Cardiac muscle cell (in vitro differentiated cells and primary cell): Measurements from ENCODE around the gene ANAPC2. TPM values are rescaled to one million over a fixed set of nuclear protein-coding genes. Genes with fewer than 3 reads are reported as not detected.

Source experiments
- DNase-seq, 2 donors: peaks; one replicate each; pipeline versions ENCODE4 v3.0.0 to v3.0.0-alpha.2; 2010 to 2017; ENCODE audit warnings: low read depth in 1 of 2, low spot score in 1 of 2
- H3K27ac ChIP-seq: fragments of 200-600 bp; sonication (generic); 2 replicates; pipeline ENCODE4 v1.5.1; 2016
- H3K27me3 ChIP-seq: fragments of 200-600 bp; sonication (generic); 2 replicates; pipeline ENCODE4 v1.6.0; 2016; ENCODE audit warnings: control low read depth
- H3K36me3 ChIP-seq: fragments of 200-600 bp; sonication (generic); 2 replicates; pipeline ENCODE4 v1.5.1; 2016; ENCODE audit warnings: control low read depth
- H3K4me1 ChIP-seq: fragments of 200-600 bp; sonication (generic); 2 replicates; pipeline ENCODE4 v1.8.1; 2017; ENCODE audit warnings: low read depth, mild to moderate bottlenecking, mixed run types
- H3K4me3 ChIP-seq: fragments of 200-600 bp; sonication (generic); 2 replicates; pipeline ENCODE4 v1.5.1; 2016; ENCODE audit warnings: mild to moderate bottlenecking
- H3K9me3 ChIP-seq: fragments of 200-600 bp; sonication (generic); 2 replicates; pipeline ENCODE4 v1.5.1; 2017; ENCODE audit warnings: low read depth, mild to moderate bottlenecking, control low read depth
- polyA plus RNA-seq: library from polyadenylated mRNA; unstranded; fragments of >200 nt; fragmentation: Nextera tagmentation; extraction: Ambion mirVana; gene quantifications from 2 replicates; pipeline ENCODE4 v1.2.1, GENCODE V29; 2016
- total RNA-seq: library from RNA; depleted of rRNA; stranded (reverse); fragments of >200 nt; gene quantifications from 2 replicates; pipeline ENCODE4 v1.2.3, GENCODE V29; 2016
- TF ChIP-seq, protein P1 (sequence below): IDR thresholded peaks from 2 replicates; pipeline ENCODE4 v1.5.1; 2012; ENCODE audit warnings: low read depth, mild to moderate bottlenecking, low read length

Gene ANAPC2
- total and polyA plus RNA-seq, 2 experiments from 2014 or later = 15.5 to 42.8 TPM

DNA sequence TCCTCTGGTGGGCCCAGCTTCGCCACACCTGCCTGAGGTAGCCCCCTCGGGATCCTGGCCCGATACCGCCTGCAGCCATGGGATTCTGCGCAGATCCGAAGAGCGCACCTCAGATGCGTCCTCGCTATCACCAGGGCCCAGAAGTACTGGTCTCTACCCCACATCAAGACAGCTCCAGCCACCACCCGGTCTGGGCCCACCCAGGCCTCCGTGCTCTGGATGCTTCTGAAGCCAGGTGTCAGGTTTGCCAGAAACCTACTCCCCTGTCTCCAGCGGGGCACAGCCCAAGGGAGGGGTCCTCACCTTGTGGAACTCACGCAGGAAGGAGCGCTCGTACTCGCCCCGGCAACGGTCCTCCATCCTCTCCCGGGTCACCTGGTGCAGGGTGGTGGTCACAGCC, 2.4 kb downstream of the ANAPC2 start:
- peaks cover 16% of the 10 kb centered on the region for H3K36me3 ChIP-seq
- no peak overlapping the region for H3K27ac ChIP-seq
- no peaks in the 10 kb centered on the region for H3K9me3 ChIP-seq
- TF ChIP-seq, protein P1, sequence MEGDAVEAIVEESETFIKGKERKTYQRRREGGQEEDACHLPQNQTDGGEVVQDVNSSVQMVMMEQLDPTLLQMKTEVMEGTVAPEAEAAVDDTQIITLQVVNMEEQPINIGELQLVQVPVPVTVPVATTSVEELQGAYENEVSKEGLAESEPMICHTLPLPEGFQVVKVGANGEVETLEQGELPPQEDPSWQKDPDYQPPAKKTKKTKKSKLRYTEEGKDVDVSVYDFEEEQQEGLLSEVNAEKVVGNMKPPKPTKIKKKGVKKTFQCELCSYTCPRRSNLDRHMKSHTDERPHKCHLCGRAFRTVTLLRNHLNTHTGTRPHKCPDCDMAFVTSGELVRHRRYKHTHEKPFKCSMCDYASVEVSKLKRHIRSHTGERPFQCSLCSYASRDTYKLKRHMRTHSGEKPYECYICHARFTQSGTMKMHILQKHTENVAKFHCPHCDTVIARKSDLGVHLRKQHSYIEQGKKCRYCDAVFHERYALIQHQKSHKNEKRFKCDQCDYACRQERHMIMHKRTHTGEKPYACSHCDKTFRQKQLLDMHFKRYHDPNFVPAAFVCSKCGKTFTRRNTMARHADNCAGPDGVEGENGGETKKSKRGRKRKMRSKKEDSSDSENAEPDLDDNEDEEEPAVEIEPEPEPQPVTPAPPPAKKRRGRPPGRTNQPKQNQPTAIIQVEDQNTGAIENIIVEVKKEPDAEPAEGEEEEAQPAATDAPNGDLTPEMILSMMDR = no peak
- no peaks in the 10 kb centered on the region for H3K27me3 ChIP-seq
- DNase-seq = no peak
- no peak overlapping the region for H3K4me3 ChIP-seq
- peaks cover 18% of the 10 kb centered on the region for H3K4me1 ChIP-seq

DNA sequence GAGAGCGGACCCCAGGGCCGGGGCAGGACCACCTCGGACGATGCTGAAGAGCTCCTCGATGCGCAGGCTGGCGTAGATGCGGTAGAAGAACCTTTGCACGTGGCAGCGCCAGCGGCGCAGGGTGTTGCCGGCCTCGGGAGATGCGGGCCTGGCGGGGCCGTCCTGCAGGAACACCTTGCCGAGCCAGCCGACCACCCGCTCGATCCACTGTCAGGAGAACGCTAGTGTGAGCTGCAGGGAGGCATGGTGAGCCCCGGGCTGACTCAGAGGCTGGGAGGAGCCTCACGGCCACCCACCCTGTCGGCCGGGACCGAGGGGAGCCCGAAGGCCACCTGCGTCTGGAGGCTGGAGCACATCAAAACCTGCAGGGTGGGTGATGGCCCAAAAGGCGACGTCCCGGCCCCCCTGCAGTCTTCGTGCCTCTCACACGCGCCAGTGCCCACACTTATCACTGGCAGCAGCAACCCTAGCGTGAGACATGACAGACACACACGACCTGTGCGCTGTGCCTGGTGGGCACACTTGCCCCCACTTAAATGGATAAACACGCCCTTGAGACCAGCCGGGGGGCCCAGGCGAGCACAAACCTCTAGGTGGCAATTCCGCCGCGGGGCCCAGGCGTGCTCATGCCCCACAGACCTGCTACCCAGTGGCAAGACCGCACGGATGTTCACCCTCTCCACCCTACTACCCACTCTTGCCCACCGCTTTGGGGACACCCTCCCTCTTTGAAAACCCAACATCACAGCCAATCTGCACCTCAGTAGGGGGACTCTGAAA, 3.3 kb downstream of the ANAPC2 start:
- H3K9me3 ChIP-seq = no peaks in the 10 kb centered on the region
- TF ChIP-seq, protein P1 = no peak
- DNase-seq = no peak
- no peaks in the 10 kb centered on the region for H3K27me3 ChIP-seq
- no peak overlapping the region for H3K4me3 ChIP-seq
- H3K27ac ChIP-seq = no peak overlapping the region
- H3K4me1 ChIP-seq = peaks cover 17% of the 10 kb centered on the region
- H3K36me3 ChIP-seq = peaks cover 16% of the 10 kb centered on the region

DNA sequence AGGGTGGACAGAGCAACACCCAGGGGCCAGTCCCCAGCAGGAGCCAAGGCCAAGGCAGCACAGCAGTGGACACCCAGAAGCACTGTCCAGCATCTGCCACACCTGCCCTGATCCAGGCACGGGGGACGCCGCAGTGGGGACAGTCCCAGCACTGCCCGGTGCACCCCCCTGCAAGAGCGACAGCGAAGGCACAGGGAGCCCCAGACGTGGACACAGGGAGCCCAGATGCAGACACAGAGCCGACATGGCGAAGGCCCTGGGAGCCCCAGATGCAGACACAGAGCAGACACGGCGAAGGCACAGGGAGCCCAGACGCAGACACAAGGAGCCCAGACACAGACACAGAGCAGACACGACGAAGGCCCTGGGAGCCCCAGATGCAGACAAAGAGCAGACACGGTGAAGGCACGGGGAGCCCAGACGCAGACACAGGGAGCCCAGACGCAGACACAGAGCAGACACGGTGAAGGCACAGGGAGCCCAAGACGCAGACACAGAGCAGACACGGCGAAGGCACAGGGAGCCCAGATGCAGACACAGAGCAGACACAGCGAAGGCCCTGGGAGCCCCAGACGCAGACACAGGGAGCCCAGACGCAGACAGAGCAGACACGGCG, 4.3 kb downstream of the ANAPC2 start:
- TF ChIP-seq, protein P1 = no peak
- no peaks in the 10 kb centered on the region for H3K9me3 ChIP-seq
- DNase-seq = no peak
- H3K27me3 ChIP-seq = no peaks in the 10 kb centered on the region
- H3K4me3 ChIP-seq = no peak overlapping the region
- peaks cover 10% of the 10 kb centered on the region for H3K4me1 ChIP-seq
- no peak overlapping the region for H3K27ac ChIP-seq
- H3K36me3 ChIP-seq = peaks cover 21% of the 10 kb centered on the region

DNA sequence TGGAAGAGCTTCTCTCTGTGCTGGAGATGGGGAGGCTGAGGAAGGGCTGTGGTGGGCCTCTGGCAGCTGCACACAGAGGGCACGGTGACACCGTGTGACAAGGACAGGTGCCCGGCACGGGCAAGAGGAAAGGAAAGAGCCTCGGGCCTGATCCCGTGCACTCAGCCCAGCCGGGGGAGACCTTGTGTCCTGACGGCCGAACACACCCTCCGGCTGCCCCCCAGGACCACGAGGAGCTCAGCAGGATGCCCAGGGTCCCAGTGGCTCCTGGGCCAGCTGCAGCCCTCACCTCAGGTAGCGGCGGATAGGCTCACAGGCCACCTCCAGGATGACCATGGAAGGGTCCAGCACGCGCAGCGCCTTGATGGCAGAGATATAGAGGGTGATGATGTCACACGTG, 5.5 kb downstream of the ANAPC2 start:
- Histone ChIP-seq H3K9me3 (no peaks in the 10 kb centered on the region), H3K27ac (no peak overlapping the region), H3K36me3 (peaks cover 21% of the 10 kb centered on the region), H3K27me3 (no peaks in the 10 kb centered on the region), H3K4me1 (peaks cover 10% of the 10 kb centered on the region), H3K4me3 (no peak overlapping the region)
- TF ChIP-seq, protein P1 = no peak
- DNase-seq = no peak

DNA sequence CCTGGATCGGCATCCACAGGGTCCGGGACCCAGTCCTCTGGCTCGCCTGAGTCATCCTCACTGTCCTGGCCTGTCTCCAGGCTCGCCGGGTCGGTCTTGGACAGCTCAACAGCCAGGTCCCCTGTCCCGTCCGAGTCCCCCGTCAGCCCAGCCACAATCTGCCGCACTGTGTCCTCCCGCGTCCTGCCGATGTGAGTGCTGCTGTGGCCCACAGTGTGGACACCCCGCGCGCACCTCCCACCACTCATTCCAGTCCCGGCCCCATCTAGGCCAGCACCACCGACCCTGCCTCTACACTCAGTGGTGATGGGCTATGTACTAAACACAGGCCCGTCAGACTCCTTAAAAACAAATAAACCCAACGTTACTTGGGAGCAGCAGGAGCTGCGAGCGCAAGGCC, 6.7 kb downstream of the ANAPC2 start:
- H3K9me3 ChIP-seq = no peaks in the 10 kb centered on the region
- no peak overlapping the region for H3K27ac ChIP-seq
- no peak for DNase-seq
- no peaks in the 10 kb centered on the region for H3K27me3 ChIP-seq
- TF ChIP-seq, protein P1 = no peak
- peaks cover 21% of the 10 kb centered on the region for H3K36me3 ChIP-seq
- no peak overlapping the region for H3K4me3 ChIP-seq
- no peaks in the 10 kb centered on the region for H3K4me1 ChIP-seq
